ENCODE results near the gene CDH11. TPM values are rescaled to one million over a fixed set of nuclear protein-coding genes. Genes with fewer than 3 reads are reported as not detected.
A peak's percentile ranks its signal among the peaks of the same experiment; 100 is the strongest.

The CDH11 gene, protein sequence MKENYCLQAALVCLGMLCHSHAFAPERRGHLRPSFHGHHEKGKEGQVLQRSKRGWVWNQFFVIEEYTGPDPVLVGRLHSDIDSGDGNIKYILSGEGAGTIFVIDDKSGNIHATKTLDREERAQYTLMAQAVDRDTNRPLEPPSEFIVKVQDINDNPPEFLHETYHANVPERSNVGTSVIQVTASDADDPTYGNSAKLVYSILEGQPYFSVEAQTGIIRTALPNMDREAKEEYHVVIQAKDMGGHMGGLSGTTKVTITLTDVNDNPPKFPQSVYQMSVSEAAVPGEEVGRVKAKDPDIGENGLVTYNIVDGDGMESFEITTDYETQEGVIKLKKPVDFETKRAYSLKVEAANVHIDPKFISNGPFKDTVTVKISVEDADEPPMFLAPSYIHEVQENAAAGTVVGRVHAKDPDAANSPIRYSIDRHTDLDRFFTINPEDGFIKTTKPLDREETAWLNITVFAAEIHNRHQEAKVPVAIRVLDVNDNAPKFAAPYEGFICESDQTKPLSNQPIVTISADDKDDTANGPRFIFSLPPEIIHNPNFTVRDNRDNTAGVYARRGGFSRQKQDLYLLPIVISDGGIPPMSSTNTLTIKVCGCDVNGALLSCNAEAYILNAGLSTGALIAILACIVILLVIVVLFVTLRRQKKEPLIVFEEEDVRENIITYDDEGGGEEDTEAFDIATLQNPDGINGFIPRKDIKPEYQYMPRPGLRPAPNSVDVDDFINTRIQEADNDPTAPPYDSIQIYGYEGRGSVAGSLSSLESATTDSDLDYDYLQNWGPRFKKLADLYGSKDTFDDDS
- total RNA-seq (2012; rRNA removed), result 11.4 and 16.8 TPM in 2 replicates

DNA sequence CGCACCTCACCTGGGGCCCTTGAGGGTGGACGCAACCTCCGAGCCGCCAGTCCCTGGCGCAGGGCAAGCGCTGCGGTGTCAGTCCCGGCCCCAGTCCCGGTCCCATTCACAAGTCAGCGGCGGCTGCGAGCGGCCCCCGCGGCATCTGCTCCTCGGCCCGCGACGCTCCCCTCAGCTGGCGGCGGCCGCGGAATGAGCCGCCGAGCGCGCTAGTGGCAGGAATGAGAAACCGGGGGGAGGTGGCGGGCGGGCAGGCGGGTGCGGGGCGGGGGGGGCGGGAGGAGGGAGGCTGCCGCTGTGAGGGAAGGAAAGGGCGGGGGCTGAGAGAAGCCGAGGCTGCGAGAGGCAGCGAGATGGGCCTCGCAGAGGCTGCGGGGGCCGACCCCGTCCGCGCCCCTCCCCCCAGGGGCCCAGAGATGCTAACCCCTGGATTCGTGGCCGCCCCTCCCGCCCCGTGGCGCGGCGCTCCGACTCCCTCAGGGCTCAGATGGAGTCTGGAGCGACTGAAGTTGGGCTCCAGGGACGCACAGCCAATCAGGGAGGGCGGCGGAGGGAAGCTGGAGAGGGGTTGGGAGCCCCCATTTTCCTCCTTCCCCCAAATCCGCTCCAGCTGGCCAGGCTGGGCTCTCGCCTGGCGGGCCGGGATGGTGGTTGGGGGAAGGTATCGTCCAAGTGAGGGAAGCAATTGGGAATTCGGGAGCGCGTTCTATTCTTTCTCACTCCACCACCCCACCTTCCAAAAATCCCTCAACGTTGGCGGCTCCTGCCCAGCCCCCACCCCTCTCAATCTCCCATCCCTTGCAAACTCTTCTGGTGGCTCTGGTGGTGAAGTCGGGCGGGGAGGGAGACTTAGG, at the start of gene CDH11:
TSS of gene CDH11 (minus strand) at position 194 of the 854 bp plus-strand sequence. CDS start 117,194 bp downstream, outside the sequence.
- Histone ChIP-seq H3K4me1 (ENCODE audit: control insufficient read depth, insufficient read depth, low read length) (peaks cover 39% of the 10 kb centered on the region), H3K9ac (ENCODE audit: low read depth, low read length) (peak within 1 kb of the TSS; percentile 93), H3K4me3 (ENCODE audit: low read length) (peak within 1 kb of the TSS; percentile 93), H3K36me3 (ENCODE audit: insufficient read depth, low read length) (no peaks in the 10 kb centered on the region), H3K27me3 (ENCODE audit: control insufficient read depth, insufficient read depth, low read length) (no peaks in the 10 kb centered on the region), H3K9me3 (replicated peaks; ENCODE audit: low read length) (no peaks in the 10 kb centered on the region), H3K4me2 (ENCODE audit: low read length) (peak within 1 kb of the TSS; percentile 98)

DNA sequence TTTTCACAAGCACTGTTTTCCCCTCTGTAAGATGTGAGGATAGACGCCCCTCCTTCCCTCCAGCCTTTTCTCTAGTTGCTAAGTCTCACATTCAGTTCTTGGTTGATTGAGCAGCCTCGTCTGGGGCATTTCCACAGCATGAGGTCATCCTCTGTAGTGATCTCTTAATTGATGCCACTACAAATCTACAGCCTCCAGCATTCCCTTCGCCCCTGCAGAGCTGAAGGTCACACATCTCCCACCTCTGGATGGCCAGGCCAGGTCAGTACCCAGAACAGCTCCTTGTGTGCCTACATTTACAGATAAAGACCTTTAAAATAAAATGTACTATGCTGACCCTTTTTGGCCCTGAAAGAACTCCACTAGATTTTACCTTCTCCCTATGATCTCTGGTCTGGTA, 32.5 kb upstream of the CDH11 start:
- Histone ChIP-seq H3K9me3 (replicated peaks; ENCODE audit: low read length) (no peaks in the 10 kb centered on the region), H3K4me1 (ENCODE audit: control insufficient read depth, insufficient read depth, low read length) (no peaks in the 10 kb centered on the region), H3K27me3 (ENCODE audit: control insufficient read depth, insufficient read depth, low read length) (no peaks in the 10 kb centered on the region), H3K4me3 (ENCODE audit: low read length) (no peak overlapping the region), H3K9ac (ENCODE audit: low read depth, low read length) (no peak overlapping the region), H3K4me2 (ENCODE audit: low read length) (no peak overlapping the region), H3K36me3 (ENCODE audit: insufficient read depth, low read length) (no peaks in the 10 kb centered on the region)

DNA sequence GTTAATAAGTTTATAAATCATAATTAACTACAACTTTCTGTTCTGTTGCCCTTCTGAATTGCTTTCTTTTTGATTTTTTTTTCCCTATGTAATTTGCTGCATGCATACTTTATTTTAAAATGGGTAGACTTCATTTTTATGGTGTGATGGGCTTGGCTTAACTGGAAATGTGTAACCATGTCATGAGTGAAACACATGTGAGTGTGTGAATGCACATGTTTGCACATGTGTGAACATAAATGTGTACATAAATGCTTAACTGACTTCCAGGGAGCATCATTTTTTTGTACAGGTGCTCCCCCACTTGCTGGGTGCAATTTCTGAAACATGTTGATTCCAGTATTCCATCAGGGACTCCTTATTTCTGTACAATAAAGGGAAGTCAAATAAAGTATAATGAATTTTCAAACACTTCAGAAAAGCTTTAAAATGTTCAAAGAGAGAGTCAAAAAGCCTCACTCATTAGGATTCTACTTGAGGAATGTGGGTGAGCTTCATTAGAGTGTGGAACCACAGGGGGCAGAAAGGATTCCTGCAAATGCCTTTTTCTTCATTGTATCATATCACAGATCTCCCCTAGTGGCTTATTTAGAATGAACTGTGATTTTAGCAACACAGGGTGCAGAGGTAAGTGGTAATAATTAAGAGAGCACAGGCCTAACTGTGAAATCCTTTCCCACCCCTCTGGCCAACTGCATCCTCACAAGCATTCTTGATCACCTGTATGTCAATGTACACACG, 31.7 kb upstream of the CDH11 start:
- H3K9me3 ChIP-seq (replicated peaks; ENCODE audit: low read length), result no peaks in the 10 kb centered on the region
- no peaks in the 10 kb centered on the region for H3K27me3 ChIP-seq (ENCODE audit: control insufficient read depth, insufficient read depth, low read length)
- no peaks in the 10 kb centered on the region for H3K4me1 ChIP-seq (ENCODE audit: control insufficient read depth, insufficient read depth, low read length)
- H3K9ac ChIP-seq (ENCODE audit: low read depth, low read length), result no peak overlapping the region
- no peak overlapping the region for H3K4me3 ChIP-seq (ENCODE audit: low read length)
- H3K36me3 ChIP-seq (ENCODE audit: insufficient read depth, low read length), result no peaks in the 10 kb centered on the region
- H3K4me2 ChIP-seq (ENCODE audit: low read length), result no peak overlapping the region

DNA sequence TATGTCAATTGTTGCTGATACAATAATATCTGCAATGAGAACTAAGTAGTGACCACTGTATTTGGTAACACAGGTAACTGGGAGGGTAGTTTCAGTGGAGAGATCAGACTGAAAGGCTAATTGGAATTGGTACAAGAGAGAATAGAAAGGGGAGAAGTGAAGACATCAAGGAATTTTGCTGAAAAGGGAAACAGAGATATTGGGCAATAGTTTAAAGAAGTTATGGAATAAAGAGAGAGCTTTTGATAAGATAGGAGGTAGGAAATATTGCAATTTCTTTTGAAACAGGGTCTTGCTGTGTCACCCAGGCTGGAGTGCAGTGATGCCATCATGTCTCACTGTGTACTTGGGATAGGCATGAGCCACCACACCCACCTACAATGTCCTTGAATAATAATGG, 26.9 kb upstream of the CDH11 start:
- no peak overlapping the region for H3K4me3 ChIP-seq (ENCODE audit: low read length)
- no peaks in the 10 kb centered on the region for H3K9me3 ChIP-seq (replicated peaks; ENCODE audit: low read length)
- no peak overlapping the region for H3K9ac ChIP-seq (ENCODE audit: low read depth, low read length)
- no peaks in the 10 kb centered on the region for H3K27me3 ChIP-seq (ENCODE audit: control insufficient read depth, insufficient read depth, low read length)
- no peaks in the 10 kb centered on the region for H3K36me3 ChIP-seq (ENCODE audit: insufficient read depth, low read length)
- H3K4me2 ChIP-seq (ENCODE audit: low read length), result no peak overlapping the region
- no peaks in the 10 kb centered on the region for H3K4me1 ChIP-seq (ENCODE audit: control insufficient read depth, insufficient read depth, low read length)

DNA sequence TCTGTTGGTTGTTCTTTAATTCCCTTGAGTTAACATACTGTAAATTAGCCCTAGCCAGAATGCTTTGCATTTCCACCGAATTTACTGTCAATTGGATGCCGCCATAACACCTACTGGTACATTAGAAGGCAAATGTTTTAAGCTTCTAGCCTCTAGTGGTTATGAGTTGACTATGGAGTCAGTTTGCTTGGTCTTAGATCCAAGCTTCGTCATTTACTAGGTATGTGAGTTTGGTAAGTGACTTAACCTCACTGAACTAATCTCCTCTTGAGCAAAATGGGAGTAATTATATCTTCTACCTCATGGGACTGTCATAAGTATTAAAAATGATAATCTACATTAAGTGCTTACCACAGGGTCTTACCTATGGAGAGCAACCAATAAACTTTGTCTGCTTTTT, 20.4 kb upstream of the CDH11 start:
- no peak overlapping the region for H3K4me3 ChIP-seq (ENCODE audit: low read length)
- H3K4me1 ChIP-seq (ENCODE audit: control insufficient read depth, insufficient read depth, low read length), result no peaks in the 10 kb centered on the region
- H3K9me3 ChIP-seq (replicated peaks; ENCODE audit: low read length), result no peaks in the 10 kb centered on the region
- H3K36me3 ChIP-seq (ENCODE audit: insufficient read depth, low read length), result no peaks in the 10 kb centered on the region
- H3K4me2 ChIP-seq (ENCODE audit: low read length), result no peak overlapping the region
- H3K27me3 ChIP-seq (ENCODE audit: control insufficient read depth, insufficient read depth, low read length), result no peaks in the 10 kb centered on the region
- no peak overlapping the region for H3K9ac ChIP-seq (ENCODE audit: low read depth, low read length)

DNA sequence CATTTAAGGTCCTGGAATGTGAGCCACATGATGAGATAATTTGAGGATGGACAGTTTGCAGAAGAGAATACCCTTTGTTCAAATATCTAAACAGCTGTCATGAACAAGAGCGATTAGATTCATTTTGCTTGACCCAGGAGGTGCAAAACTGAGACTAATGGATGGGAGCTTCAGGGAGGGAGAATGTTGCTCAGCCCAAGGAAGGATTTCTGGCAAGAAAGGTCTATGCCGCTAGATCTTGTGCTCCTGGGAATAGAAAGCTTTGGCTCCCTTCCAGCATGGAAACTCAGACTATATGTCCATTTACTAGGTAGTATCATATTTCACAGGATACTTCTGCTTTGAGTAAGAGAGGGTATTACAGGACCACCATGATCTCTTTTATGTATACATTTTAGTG, 14.8 kb upstream of the CDH11 start:
- Histone ChIP-seq H3K9ac (ENCODE audit: low read depth, low read length) (no peak overlapping the region), H3K4me2 (ENCODE audit: low read length) (no peak overlapping the region), H3K9me3 (replicated peaks; ENCODE audit: low read length) (no peaks in the 10 kb centered on the region), H3K27me3 (ENCODE audit: control insufficient read depth, insufficient read depth, low read length) (no peaks in the 10 kb centered on the region), H3K4me3 (ENCODE audit: low read length) (no peak overlapping the region), H3K4me1 (ENCODE audit: control insufficient read depth, insufficient read depth, low read length) (no peaks in the 10 kb centered on the region), H3K36me3 (ENCODE audit: insufficient read depth, low read length) (no peaks in the 10 kb centered on the region)

DNA sequence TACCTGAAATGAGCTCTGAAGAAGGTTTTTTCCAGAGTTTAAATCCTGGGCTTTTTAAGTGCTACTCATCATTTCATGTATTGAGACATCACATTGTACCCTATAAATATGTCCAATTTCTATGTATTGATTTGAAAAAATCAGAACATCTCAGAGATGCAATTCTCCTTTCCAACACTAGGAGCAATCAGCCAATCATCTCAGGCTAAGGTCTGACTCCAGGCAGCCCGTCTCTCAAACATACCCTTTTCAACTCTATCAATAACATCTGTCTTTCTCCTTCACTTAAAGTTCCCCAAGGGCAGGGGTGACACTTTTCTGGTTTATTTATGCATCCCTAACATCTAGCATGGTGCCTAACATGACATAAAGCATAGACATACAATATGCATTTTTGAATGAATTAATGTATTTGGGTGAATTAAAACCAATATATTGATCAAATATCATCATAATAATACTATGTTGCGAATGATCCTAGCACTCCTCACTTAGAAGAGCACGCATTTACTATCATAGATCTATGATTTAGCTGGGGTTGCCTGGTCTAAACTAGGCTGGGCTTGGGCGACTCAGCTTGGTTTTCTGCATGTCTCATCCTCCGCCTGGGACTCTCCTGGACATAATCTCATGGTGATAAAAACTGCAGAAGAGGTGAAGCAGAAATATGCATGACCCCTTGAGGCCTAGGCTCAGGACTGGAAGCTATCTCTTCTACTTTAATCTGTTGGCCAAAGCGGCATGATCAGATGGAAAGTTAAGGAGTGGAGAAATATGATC, 5.2 kb upstream of the CDH11 start:
- Histone ChIP-seq H3K36me3 (ENCODE audit: insufficient read depth, low read length) (no peaks in the 10 kb centered on the region), H3K4me1 (ENCODE audit: control insufficient read depth, insufficient read depth, low read length) (peaks cover 7% of the 10 kb centered on the region), H3K4me3 (ENCODE audit: low read length) (no peak overlapping the region), H3K27me3 (ENCODE audit: control insufficient read depth, insufficient read depth, low read length) (no peaks in the 10 kb centered on the region), H3K9ac (ENCODE audit: low read depth, low read length) (no peak overlapping the region), H3K9me3 (replicated peaks; ENCODE audit: low read length) (no peaks in the 10 kb centered on the region), H3K4me2 (ENCODE audit: low read length) (no peak overlapping the region)

DNA sequence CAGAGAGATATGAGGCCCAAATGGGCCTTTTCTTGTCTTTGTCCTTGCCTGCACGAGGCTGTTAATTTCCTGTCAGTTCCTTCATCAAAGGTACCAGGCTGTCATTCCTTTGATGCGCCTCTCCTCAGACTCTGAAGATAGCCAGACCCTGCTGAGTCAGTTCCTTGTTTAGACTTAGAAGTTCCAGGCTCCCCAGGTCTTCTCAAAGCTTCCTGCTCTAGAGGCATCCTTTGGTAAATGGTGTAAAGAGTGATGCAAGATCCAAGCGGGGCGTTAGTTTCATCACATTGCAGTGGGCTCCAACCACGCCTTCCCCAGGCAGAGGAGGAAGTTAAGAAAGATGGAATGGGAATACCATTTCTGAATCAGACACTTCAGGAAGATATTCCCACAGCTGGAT, 4.0 kb upstream of the CDH11 start:
- Histone ChIP-seq H3K9me3 (replicated peaks; ENCODE audit: low read length) (no peaks in the 10 kb centered on the region), H3K36me3 (ENCODE audit: insufficient read depth, low read length) (no peaks in the 10 kb centered on the region), H3K4me3 (ENCODE audit: low read length) (no peak overlapping the region), H3K27me3 (ENCODE audit: control insufficient read depth, insufficient read depth, low read length) (no peaks in the 10 kb centered on the region), H3K9ac (ENCODE audit: low read depth, low read length) (no peak overlapping the region), H3K4me1 (ENCODE audit: control insufficient read depth, insufficient read depth, low read length) (peaks cover 7% of the 10 kb centered on the region), H3K4me2 (ENCODE audit: low read length) (no peak overlapping the region)

DNA sequence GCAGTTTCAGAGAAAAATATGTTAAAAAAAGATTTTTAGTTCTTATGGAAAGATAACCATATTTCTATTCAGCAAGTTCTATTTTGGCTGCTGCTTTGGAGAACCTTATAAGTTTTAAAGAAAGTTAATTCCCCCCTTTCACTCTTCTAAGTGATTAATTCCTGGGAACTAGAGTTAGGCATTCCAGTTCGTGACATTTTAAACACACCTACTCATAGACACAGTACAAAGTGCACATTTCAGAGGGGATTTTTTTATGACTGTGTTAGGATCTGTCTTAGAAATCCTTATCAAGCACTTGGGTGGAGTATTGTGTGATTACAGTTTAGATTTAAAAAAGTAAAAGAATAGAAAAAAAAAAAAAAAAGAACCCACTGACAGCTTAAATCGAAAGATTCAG, 3.5 kb upstream of the CDH11 start:
- Histone ChIP-seq H3K4me3 (ENCODE audit: low read length) (no peak overlapping the region), H3K4me1 (ENCODE audit: control insufficient read depth, insufficient read depth, low read length) (peaks cover 8% of the 10 kb centered on the region), H3K27me3 (ENCODE audit: control insufficient read depth, insufficient read depth, low read length) (no peaks in the 10 kb centered on the region), H3K36me3 (ENCODE audit: insufficient read depth, low read length) (no peaks in the 10 kb centered on the region), H3K9me3 (replicated peaks; ENCODE audit: low read length) (no peaks in the 10 kb centered on the region), H3K9ac (ENCODE audit: low read depth, low read length) (no peak overlapping the region), H3K4me2 (ENCODE audit: low read length) (no peak overlapping the region)

DNA sequence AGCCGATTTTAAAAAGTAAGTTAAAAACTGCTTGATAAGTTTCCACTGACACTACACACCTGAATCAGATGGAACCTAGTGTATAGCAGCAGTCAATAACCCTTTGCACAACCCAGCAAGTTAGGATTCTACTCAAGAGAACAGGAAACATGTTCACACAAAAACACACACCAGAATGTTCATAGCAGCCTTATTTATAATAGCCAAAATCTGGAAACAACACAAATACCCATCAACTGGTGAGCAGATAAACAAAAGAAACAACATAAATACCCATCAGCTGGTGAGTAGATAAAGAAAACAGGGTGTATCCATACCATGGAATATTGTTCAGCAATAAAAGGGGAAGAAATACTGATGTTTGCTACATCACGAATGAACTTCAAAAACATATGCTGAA, 2.7 kb upstream of the CDH11 start:
- Histone ChIP-seq H3K9me3 (replicated peaks; ENCODE audit: low read length) (no peaks in the 10 kb centered on the region), H3K4me3 (ENCODE audit: low read length) (no peak overlapping the region), H3K36me3 (ENCODE audit: insufficient read depth, low read length) (no peaks in the 10 kb centered on the region), H3K4me2 (ENCODE audit: low read length) (no peak overlapping the region), H3K9ac (ENCODE audit: low read depth, low read length) (no peak overlapping the region), H3K27me3 (ENCODE audit: control insufficient read depth, insufficient read depth, low read length) (no peaks in the 10 kb centered on the region), H3K4me1 (ENCODE audit: control insufficient read depth, insufficient read depth, low read length) (peaks cover 15% of the 10 kb centered on the region)

All from skeletal muscle satellite cell (primary cell).